ENCODE data around the gene STYK1. TPM values are rescaled to one million over a fixed set of nuclear protein-coding genes. Genes with fewer than 3 reads are reported as not detected.

The STYK1 gene
- total and polyA plus RNA-seq, 9 of the 15 experiments (the other 6 are each of a cell fraction or from before 2014, with no cell fraction given) = 0.31 to 1.8 (median 0.64) TPM

DNA sequence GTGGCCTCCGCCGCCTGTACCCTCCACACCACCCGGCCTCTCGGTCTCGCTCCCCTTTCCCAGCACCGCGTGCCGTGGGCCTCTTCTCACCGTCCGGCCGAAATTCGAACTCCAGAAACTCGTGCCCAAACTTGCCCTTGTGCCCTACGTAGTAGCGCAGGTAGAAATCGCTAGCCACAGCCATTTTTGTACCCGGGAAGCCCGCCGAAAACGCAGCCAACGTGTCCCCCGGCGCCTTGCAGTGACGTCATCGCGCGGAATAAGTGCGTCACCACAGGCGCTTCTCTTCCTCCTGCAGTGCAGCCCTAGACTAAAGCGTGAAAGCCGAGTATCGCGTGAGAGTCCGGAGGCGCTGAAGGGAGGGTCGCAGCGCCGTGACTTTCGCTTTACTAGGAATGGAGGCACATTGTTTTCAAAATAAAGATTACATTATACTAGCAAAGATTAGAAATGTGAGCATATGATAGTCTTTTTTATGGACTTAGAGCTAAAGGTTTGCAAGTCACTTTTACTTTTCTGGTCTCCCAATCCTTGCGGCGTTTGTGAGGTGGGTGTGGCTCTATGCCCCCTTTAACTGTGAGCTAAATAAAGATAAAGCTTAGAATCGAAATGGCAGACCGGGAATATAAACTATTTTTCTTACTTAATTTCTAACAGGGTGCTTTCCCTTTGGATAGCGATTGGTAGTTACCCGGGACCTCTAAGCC is 60.4 kb downstream of the STYK1 start, which contains the start of gene MAGOHB (continued):
- TF ChIP-seq, protein P1, sequence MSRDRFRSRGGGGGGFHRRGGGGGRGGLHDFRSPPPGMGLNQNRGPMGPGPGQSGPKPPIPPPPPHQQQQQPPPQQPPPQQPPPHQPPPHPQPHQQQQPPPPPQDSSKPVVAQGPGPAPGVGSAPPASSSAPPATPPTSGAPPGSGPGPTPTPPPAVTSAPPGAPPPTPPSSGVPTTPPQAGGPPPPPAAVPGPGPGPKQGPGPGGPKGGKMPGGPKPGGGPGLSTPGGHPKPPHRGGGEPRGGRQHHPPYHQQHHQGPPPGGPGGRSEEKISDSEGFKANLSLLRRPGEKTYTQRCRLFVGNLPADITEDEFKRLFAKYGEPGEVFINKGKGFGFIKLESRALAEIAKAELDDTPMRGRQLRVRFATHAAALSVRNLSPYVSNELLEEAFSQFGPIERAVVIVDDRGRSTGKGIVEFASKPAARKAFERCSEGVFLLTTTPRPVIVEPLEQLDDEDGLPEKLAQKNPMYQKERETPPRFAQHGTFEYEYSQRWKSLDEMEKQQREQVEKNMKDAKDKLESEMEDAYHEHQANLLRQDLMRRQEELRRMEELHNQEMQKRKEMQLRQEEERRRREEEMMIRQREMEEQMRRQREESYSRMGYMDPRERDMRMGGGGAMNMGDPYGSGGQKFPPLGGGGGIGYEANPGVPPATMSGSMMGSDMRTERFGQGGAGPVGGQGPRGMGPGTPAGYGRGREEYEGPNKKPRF (IDR thresholded peaks at IDR 0.05; ENCODE audit: low read depth, low read length) = no peak
- no peak for TF ChIP-seq MAFF (IDR thresholded peaks at IDR 0.05; ENCODE audit: low read length)
- TF ChIP-seq MYNN (IDR thresholded peaks at IDR 0.05) = no peak
- no peak for TF ChIP-seq MYNN (CRISPR knock-in tag; IDR thresholded peaks at IDR 0.05)
- no peak for TF ChIP-seq SMAD2 (IDR thresholded peaks at IDR 0.05; ENCODE audit: low read depth, low read length)
- TF ChIP-seq, protein P2, sequence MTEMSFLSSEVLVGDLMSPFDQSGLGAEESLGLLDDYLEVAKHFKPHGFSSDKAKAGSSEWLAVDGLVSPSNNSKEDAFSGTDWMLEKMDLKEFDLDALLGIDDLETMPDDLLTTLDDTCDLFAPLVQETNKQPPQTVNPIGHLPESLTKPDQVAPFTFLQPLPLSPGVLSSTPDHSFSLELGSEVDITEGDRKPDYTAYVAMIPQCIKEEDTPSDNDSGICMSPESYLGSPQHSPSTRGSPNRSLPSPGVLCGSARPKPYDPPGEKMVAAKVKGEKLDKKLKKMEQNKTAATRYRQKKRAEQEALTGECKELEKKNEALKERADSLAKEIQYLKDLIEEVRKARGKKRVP (CRISPR knock-in tag; IDR thresholded peaks at IDR 0.05) = no peak
- TF ChIP-seq, protein P3, sequence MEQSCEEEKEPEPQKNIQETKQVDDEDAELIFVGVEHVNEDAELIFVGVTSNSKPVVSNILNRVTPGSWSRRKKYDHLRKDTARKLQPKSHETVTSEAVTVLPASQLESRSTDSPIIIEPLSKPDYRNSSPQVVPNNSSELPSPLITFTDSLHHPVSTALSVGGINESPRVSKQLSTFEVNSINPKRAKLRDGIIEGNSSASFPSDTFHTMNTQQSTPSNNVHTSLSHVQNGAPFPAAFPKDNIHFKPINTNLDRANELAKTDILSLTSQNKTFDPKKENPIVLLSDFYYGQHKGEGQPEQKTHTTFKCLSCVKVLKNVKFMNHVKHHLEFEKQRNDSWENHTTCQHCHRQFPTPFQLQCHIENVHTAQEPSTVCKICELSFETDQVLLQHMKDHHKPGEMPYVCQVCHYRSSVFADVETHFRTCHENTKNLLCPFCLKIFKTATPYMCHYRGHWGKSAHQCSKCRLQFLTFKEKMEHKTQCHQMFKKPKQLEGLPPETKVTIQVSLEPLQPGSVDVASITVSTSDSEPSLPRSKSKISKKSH (CRISPR knock-in tag; IDR thresholded peaks at IDR 0.05) = no peak
- TF ChIP-seq ZNF184 (CRISPR knock-in tag; IDR thresholded peaks at IDR 0.05) = no peak
- TF ChIP-seq NELFE (IDR thresholded peaks at IDR 0.05; ENCODE audit: insufficient read depth, insufficient read length) = no peak
- TF ChIP-seq, protein P4, sequence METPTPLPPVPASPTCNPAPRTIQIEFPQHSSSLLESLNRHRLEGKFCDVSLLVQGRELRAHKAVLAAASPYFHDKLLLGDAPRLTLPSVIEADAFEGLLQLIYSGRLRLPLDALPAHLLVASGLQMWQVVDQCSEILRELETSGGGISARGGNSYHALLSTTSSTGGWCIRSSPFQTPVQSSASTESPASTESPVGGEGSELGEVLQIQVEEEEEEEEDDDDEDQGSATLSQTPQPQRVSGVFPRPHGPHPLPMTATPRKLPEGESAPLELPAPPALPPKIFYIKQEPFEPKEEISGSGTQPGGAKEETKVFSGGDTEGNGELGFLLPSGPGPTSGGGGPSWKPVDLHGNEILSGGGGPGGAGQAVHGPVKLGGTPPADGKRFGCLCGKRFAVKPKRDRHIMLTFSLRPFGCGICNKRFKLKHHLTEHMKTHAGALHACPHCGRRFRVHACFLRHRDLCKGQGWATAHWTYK (CRISPR knock-in tag; IDR thresholded peaks at IDR 0.05) = no peak
- no peak for TF ChIP-seq ZNF507 (tag; conservative IDR thresholded peaks at IDR 0.05)
- TF ChIP-seq PCBP2 (IDR thresholded peaks at IDR 0.05; ENCODE audit: low read depth, low read length, poor library complexity, severe bottlenecking) = no peak
- no peak for TF ChIP-seq MEF2D (tag; conservative IDR thresholded peaks at IDR 0.05; ENCODE audit: low read depth)
- TF ChIP-seq ZBTB12 (CRISPR knock-in tag; IDR thresholded peaks at IDR 0.05) = peak; percentile 98
- no peak for TF ChIP-seq RUNX1 (IDR thresholded peaks at IDR 0.05; ENCODE audit: low read depth)
- TF ChIP-seq PHTF2 (CRISPR knock-in tag; IDR thresholded peaks at IDR 0.05) = no peak
- no peak for TF ChIP-seq ZBTB1 (CRISPR knock-in tag; IDR thresholded peaks at IDR 0.05; ENCODE audit: borderline replicate concordance, low read depth)
- TF ChIP-seq SMC3 (conservative IDR thresholded peaks at IDR 0.05; ENCODE audit: insufficient read depth, low read depth, low read length) = no peak
- TF ChIP-seq, protein P5, sequence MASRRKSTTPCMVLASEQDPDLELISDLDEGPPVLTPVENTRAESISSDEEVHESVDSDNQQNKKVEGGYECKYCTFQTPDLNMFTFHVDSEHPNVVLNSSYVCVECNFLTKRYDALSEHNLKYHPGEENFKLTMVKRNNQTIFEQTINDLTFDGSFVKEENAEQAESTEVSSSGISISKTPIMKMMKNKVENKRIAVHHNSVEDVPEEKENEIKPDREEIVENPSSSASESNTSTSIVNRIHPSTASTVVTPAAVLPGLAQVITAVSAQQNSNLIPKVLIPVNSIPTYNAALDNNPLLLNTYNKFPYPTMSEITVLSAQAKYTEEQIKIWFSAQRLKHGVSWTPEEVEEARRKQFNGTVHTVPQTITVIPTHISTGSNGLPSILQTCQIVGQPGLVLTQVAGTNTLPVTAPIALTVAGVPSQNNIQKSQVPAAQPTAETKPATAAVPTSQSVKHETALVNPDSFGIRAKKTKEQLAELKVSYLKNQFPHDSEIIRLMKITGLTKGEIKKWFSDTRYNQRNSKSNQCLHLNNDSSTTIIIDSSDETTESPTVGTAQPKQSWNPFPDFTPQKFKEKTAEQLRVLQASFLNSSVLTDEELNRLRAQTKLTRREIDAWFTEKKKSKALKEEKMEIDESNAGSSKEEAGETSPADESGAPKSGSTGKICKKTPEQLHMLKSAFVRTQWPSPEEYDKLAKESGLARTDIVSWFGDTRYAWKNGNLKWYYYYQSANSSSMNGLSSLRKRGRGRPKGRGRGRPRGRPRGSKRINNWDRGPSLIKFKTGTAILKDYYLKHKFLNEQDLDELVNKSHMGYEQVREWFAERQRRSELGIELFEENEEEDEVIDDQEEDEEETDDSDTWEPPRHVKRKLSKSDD (conservative IDR thresholded peaks at IDR 0.05; ENCODE audit: low read length) = peak; percentile 87; the same call in 1 of the 2 replicates

Data from K562 (cell line).